ENCODE results near the gene NRN1L.

The NRN1L gene

DNA sequence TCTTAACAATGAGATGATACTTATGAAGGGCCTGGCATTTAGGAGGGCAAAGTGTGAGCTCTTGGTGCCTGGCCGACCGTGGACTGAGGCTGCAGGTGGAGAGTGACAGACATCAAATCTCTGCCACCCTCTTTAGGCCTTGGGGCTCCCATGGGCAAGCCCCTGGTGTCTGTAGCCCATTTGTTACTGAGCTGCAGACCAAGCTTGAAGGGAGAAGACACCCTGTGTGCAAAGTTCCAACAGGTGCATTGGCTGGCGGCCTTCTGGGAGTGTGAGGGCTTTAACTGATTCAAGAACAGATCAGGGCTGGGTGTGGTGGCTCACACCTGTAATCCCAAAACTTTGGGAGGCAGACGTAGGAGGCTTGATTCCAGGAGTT, 47.8 kb downstream of the NRN1L start:
- no peaks in the 10 kb centered on the region for H3K9me3 Mint-ChIP-seq
- H3K27me3 Mint-ChIP-seq (ENCODE audit: low read depth, poor library complexity) = peaks cover 13% of the 10 kb centered on the region
- TF ChIP-seq, protein P1, sequence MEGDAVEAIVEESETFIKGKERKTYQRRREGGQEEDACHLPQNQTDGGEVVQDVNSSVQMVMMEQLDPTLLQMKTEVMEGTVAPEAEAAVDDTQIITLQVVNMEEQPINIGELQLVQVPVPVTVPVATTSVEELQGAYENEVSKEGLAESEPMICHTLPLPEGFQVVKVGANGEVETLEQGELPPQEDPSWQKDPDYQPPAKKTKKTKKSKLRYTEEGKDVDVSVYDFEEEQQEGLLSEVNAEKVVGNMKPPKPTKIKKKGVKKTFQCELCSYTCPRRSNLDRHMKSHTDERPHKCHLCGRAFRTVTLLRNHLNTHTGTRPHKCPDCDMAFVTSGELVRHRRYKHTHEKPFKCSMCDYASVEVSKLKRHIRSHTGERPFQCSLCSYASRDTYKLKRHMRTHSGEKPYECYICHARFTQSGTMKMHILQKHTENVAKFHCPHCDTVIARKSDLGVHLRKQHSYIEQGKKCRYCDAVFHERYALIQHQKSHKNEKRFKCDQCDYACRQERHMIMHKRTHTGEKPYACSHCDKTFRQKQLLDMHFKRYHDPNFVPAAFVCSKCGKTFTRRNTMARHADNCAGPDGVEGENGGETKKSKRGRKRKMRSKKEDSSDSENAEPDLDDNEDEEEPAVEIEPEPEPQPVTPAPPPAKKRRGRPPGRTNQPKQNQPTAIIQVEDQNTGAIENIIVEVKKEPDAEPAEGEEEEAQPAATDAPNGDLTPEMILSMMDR (IDR thresholded peaks at IDR 0.05) = no peak
- DNase-seq = no peak
- peaks cover 11% of the 10 kb centered on the region for H3K36me3 Mint-ChIP-seq (ENCODE audit: low read depth)
- peaks cover 28% of the 10 kb centered on the region for H3K4me1 Mint-ChIP-seq
- H3K27ac Mint-ChIP-seq = no peak overlapping the region
- no peak overlapping the region for H3K4me3 Mint-ChIP-seq

DNA sequence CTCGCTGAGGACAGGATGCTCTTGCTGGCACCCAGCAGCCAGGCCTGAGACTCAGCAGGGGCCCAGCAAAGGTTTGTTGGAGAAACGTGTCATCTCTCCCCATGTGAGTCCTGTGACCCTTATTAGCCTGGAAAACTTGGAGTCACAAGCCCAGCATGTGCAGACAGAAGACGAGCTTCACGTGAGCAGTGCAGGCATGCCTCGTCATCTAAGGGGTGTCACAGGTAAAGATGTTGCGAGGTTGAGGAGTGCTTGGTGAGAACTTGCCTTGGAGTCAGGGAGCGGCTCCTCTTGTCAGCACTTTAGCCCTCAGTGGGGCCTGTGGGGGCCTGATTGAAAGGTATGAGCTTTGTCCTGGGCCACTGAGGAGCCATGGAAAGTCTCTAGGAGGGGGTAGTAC, 49.1 kb downstream of the NRN1L start:
- no peaks in the 10 kb centered on the region for H3K9me3 Mint-ChIP-seq
- peaks cover 29% of the 10 kb centered on the region for H3K4me1 Mint-ChIP-seq
- no peak overlapping the region for H3K27ac Mint-ChIP-seq
- peak overlapping the region; percentile 52 for H3K4me3 Mint-ChIP-seq
- peaks cover 13% of the 10 kb centered on the region for H3K27me3 Mint-ChIP-seq (ENCODE audit: low read depth, poor library complexity)
- no peak for DNase-seq
- TF ChIP-seq, protein P1 (IDR thresholded peaks at IDR 0.05) = no peak
- H3K36me3 Mint-ChIP-seq (ENCODE audit: low read depth) = peaks cover 6% of the 10 kb centered on the region

DNA sequence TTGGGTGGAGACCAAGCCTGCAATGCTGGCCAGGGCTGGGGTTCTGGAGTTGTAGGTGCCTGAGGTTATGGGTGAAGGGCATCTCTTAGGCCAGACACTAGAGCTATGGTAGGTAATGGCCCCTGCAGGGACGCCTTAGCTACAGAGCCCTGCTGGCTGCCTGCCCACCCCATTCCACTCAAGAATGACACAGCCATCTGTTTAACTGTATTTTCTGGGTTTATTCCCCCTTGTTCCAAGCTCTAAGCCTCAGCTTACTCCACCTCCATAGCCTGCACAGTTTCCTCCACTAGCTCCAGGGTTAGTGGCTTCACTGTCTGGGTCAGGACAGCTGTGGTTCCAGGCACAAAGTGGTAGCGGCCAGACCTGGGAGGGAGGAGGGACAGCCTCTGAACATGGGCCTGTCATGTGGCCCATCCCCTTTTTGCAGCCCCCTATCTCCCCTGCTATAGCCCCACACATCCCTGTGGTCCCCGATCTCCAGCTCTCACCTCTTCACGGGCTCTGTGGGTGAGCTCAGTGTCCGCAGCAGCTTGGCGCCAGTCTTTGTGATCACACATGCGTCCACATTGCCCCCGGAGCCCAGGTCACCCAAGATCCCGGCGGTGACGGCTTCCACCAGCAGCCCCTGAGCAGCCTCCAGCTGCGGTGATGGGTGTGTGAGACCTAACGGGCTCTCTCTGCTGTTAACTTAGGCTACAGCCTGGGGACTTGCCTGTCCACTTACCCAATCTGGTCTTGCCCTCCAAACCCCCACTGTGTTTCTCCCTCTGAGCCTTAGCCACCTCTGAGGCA, 49.8 kb downstream of the NRN1L start:
- peaks cover 6% of the 10 kb centered on the region for H3K36me3 Mint-ChIP-seq (ENCODE audit: low read depth)
- no peaks in the 10 kb centered on the region for H3K9me3 Mint-ChIP-seq
- no peak for DNase-seq
- TF ChIP-seq, protein P1 (IDR thresholded peaks at IDR 0.05) = no peak
- H3K27ac Mint-ChIP-seq = no peak overlapping the region
- H3K27me3 Mint-ChIP-seq (ENCODE audit: low read depth, poor library complexity) = peaks cover 13% of the 10 kb centered on the region
- peaks cover 29% of the 10 kb centered on the region for H3K4me1 Mint-ChIP-seq
- H3K4me3 Mint-ChIP-seq = peak overlapping the region; percentile 100

DNA sequence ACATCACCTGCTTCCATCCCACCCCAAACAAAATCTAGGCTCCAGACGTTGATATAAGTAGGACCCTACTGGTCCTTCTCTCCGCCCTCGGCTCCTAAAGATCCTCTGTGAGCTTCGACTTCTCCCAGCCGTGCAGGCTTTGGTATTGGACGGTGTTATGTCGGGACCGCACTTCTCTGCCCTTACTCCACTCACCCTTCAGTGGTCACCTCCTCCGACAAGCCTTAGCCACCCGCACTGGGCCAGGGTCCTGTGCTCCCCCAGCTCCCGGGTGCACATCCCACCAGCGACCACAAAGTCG, 50.4 kb downstream of the NRN1L start:
- H3K36me3 Mint-ChIP-seq (ENCODE audit: low read depth) = peaks cover 6% of the 10 kb centered on the region
- peak overlapping the region; percentile 100 for H3K4me3 Mint-ChIP-seq
- DNase-seq = no peak
- peaks cover 13% of the 10 kb centered on the region for H3K27me3 Mint-ChIP-seq (ENCODE audit: low read depth, poor library complexity)
- no peaks in the 10 kb centered on the region for H3K9me3 Mint-ChIP-seq
- H3K27ac Mint-ChIP-seq = peak overlapping the region; percentile 90
- TF ChIP-seq, protein P1 (IDR thresholded peaks at IDR 0.05) = no peak
- peaks cover 29% of the 10 kb centered on the region for H3K4me1 Mint-ChIP-seq

DNA sequence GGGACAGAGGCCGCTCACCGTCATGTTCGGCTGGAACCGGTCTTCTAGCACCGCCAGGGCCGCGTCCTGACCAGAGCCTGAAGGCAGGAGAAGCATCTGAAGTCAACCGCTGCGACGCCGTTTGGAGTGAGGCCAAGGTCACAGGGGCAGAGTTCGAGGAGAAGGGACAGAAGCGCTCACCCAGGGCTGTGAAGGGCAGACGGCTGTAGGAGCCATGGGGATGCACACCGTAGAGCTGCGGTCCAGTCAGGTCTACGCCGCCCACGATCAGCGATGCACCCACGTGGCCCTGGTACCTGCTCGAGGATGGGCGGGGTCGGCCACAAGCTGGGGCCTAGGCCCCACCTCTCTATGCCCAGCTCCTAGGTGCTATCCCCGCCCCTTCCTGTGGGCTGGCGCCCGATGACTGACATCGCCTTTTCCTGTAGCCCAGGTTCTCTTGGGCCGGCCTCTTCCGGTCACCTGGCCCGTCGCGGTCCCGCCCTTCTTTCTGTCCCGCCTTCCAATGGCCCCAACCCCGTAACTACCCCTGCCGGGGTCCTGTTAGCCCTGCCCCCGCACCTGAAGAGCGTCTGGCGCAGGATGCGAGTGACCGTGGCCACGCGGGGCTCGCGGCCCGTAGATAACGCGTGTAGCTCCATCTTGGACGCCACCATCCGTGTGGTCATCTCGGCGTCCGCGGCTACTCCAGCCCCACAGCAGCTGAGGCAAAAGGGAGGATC, 50.9 kb downstream of the NRN1L start:
- Mint-ChIP-seq H3K4me3 (peak overlapping the region; percentile 100), H3K36me3 (ENCODE audit: low read depth) (peaks cover 6% of the 10 kb centered on the region), H3K27ac (peak overlapping the region; percentile 98), H3K4me1 (peaks cover 29% of the 10 kb centered on the region), H3K27me3 (ENCODE audit: low read depth, poor library complexity) (peaks cover 13% of the 10 kb centered on the region), H3K9me3 (no peaks in the 10 kb centered on the region)
- TF ChIP-seq, protein P1 (IDR thresholded peaks at IDR 0.05) = no peak
- peak; percentile 89 for DNase-seq
